Cortex of kidney (tissue), 1 donor: Measurements from ENCODE around the gene GSN.

Experiments used
- DNase-seq: peaks from one replicate; lab custom pipeline; 2025; lab: John Stamatoyannopoulos, UW

GSN gene

GRCh38 chr9:121353241-121354061 lies 85.5 kb downstream of the GSN start:
- no peak for DNase-seq

GRCh38 chr9:121354141-121354540 lies 86.2 kb downstream of the GSN start:
- DNase-seq = no peak

GRCh38 chr9:121354762-121355161 lies 86.8 kb downstream of the GSN start:
- no peak for DNase-seq

- DNase-seq = no peak
These were observed 89.0 kb downstream of the GSN start for GRCh38 chr9:121357011-121357410.

- no peak for DNase-seq
These were observed 90.8 kb downstream of the GSN start for GRCh38 chr9:121358751-121359150.

GRCh38 chr9:121359351-121360294 lies 91.7 kb downstream of the GSN start:
- DNase-seq = no peak

- DNase-seq = no peak
These were observed 92.8 kb downstream of the GSN start for GRCh38 chr9:121360601-121361374.

- DNase-seq = no peak
These were observed 95.1 kb downstream of the GSN start for GRCh38 chr9:121362813-121363621.

GRCh38 chr9:121363622-121363961 lies 95.6 kb downstream of the GSN start:
- DNase-seq = no peak

- DNase-seq = no peak
These were observed 96.1 kb downstream of the GSN start for GRCh38 chr9:121364077-121364476.

GRCh38 chr9:121364886-121365285 lies 96.9 kb downstream of the GSN start:
- no peak for DNase-seq

- DNase-seq = no peak
These were observed 97.6 kb downstream of the GSN start for GRCh38 chr9:121365564-121365963.

GRCh38 chr9:121366611-121367192 lies 98.7 kb downstream of the GSN start:
- no peak for DNase-seq

GRCh38 chr9:121367306-121368137 lies 99.6 kb downstream of the GSN start:
- no peak for DNase-seq

- DNase-seq = no peak
These were observed 100.2 kb downstream of the GSN start for GRCh38 chr9:121368138-121368522.

- no peak for DNase-seq
These were observed 100.8 kb downstream of the GSN start for GRCh38 chr9:121368745-121369144.

- peak; percentile 76 for DNase-seq
These were observed 101.8 kb downstream of the GSN start, which contains the start of gene STOM for GRCh38 chr9:121369595-121370265. Gene STOM, minus strand, starts transcription at chr9:121370250. Its CDS starts 63 bp downstream, at chr9:121370187.

GRCh38 chr9:121371495-121372061 lies 103.6 kb downstream of the GSN start:
- DNase-seq = no peak
